GM19238 (cell line): ENCODE data around the gene TIPARP.
"Not testable (repeated sequence)": the region's sequence is repeated elsewhere in the genome, so short reads cannot be mapped to it uniquely, and the experiment has no call there.

Experiments
- DNase-seq: peaks from one replicate; pipeline ENCODE4 v3.0.0; 2011; ENCODE audit warnings: low spot score; ENCODE audit not compliant: insufficient read length

TIPARP gene

DNA sequence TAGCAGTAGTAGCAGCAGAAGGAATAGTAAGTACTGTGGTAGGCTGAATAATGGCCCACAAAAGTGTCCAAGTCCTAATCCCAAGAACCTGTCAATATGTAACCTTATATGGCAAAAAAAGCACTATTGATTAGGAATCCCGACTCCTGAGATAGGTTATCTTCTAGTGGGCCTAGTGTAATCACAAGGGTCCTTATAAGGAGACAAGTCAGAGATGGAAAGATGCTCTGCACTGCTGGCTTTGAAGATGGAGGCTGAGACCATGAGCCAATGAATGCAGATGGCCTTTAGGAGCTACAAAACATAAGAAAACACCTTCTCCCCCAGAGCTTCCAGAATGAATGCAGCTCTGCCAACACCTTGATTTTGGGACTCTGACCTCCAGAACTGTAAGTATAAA, 36.0 kb downstream of the TIPARP start:
- no peak for DNase-seq

DNA sequence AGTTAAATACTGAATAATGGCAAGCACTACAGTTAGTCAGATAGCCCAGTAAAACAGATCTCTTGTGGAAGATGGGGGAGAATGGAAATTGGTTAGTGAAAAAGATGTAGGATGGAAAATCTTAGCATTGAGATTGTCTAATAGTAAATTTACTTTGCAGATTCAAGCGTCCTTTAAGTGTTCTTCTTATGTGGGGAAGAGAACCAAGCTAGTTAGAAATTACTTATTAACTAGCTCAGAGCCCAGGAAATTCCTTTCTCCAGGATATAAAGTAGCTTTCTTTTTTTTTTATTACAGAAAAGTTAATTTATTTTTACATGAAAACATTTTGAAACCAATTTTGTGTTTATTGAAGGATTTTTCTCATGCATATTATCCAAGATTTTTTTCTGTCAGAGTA, 36.7 kb downstream of the TIPARP start:
- DNase-seq, result no peak

DNA sequence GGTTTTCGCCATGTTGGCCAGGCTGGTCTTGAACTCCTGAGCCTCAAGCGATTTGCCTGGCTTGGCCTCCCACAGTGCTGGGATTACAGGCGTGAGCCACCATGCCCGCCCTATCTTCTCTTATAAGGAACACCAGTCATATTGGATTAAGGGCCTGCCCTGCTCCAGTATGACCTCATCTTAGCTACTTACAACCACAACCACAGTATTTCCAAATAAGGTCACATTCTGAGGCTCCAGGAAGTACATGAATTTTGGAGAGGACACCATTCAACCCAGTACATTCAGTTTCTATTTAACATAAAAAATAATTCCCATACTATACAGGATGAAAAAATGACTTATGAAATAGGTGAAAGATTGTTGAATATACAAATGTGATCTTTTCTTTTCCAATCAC, 37.6 kb downstream of the TIPARP start:
- not testable (repeated sequence) for DNase-seq

DNA sequence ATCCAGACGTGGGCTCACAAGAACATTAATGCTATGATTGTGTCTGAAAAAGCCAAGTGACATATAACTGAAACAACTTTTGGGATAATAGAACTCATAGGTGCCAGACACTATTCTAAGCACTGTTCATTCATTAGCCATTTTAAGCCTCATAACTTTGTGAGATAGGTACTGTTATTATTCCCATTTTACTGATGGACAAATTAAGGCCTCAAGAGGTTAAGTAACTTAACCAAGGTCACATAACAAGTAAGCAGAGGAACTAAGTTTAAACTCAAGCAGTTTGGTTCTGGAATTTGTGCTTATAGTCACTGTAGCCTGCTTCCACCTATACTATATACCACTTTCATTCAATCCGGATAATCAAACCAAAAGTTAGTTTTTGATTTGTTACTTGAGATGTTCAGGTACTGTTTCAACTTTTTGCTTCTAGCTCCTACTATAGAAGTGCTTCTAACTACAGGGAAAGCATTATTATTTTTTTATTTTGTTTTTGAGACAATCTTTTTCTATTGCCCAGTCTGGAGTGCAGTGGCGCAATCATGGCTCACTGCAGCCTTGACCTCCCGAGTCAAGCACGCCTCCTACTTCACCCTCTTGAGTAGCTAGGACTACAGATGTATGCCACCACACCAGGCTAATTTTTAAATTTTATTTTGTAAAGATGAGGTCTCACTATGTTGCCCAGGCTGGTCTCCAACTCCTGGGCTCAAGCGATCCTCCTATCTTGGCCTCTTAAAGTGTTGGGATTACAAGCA, 41.9 kb downstream of the TIPARP start:
- DNase-seq, result no peak

DNA sequence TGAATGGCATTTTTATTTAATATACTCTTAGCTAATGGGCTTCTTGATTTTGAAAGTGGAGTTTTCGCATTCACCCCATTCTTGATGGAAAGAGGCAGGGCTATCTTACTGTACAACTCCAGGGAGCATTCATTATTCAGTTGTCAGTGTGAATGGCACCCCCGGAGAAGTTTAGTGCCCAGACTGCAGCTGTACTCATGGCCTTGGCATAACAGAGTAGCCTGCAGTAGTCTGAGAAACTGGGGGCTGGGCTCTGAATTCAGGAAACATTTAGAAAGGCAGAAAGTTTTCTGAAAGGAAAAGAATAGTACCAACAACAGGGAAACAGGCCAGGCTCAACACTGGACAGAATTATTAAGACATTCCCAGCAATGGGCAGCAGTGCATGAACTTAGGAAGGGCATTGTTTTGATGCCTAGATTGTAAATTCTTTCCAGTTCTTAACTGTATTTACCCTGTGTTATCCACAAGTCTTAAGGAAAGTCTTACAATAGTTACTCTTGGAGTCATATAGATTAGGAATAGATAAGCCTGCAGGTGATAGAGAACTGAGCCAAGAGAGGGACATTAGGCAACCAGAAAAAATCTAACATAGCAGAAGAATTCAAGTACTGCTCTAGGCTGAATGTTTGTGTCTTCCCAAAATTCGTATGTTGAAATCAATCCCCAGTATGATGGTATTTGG, 44.4 kb downstream of the TIPARP start:
- no peak for DNase-seq

DNA sequence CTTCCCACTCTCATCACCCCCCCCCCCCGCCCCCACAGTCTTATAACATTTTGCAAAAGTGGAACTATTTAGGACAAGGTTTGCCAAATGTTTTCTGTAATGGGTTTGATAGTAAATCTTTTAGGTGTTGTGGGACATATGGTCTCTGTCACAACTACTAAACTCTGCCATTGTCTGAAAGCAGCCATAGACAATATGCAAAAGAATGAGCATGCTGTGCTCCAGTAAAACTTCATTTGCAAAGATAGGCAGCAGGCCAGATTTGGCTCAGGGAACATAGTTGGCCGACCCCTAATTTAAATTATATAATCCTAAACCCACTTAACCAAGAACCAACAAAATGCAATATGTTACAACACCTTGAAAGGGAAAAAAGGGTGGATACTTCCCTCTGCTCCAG, 46.4 kb downstream of the TIPARP start:
- DNase-seq, result no peak

DNA sequence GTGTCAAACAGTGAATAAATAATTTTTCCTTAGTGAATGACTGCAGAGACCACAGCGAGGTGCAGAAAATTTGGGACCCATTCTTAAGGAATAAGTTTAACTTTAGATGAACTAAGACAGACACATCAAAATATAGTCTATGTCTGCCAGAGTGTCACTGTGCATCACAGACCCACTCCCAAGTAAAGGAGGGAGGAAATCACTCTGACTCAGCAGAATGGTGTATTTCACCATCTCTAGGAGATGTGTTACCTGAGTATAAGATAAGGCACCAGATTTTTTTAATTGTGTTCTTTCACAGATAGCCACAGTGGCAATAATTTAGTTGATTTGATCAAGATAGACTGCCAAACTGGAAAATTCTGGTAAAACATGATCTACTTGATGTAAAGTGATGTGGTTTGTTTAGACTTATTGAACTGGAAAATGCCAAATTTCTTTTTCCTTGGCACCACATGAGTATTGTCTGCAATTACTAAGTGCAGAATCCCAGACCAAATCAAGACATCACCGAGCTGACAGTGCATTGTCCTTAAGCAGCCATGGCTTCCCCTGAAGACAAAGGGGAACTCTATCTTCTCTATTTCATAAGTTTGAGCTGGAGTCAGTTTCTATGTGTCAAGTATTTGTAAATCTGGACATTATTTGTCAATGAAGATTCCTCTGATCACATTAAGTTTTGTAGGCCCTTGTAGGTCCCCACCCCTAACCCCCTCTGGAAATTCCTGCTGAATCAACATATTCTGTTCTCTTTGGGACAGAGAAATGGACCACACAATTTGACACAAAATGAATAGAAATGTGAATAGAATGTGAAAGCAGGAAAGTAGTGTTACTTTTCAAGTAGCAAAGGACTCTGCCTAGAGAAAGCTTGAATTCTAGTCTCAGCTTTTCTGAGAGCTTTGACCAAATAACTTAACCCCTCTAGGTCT, 47.6 kb downstream of the TIPARP start:
- DNase-seq, result no peak

DNA sequence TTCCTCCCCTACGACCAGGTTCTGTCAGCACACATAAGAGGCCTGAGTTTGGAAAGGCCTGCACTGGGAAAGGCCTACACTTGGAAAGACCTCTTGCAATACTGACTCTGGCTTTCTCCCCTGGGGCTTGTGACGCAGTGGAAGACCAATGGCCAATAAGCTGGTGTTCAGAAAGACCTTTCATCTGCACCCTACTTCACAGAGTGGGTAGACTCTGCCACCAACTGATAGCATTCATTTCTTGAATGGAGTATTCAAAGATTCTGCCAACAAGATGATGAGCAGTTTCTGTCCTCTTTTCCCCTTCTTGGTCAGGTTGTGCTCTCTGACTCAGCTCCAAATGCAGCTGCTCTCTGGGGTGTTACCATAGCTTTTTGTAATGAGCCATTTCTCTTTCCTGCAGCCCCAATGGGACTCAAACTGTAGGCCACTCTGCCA, 48.8 kb downstream of the TIPARP start:
- DNase-seq, result no peak

DNA sequence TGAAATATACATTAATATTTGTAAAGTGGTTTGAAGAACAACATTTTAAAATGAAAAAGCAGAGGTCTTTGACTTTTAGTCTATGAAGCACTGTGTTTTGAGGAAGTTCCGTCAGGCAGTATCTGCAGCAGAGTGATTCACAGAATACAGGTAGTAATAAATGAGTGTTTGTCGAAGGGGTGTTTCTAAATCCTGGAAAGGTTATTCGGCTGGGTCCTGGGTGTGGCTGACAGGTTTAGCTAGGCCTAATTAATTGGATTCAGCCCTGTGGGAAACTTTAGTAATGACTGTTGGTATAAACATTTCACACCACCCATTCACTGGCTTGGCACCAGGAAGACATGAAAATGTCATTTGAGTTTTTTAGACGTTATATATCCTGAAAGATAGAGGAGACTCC, 51.3 kb downstream of the TIPARP start:
- DNase-seq, result no peak

DNA sequence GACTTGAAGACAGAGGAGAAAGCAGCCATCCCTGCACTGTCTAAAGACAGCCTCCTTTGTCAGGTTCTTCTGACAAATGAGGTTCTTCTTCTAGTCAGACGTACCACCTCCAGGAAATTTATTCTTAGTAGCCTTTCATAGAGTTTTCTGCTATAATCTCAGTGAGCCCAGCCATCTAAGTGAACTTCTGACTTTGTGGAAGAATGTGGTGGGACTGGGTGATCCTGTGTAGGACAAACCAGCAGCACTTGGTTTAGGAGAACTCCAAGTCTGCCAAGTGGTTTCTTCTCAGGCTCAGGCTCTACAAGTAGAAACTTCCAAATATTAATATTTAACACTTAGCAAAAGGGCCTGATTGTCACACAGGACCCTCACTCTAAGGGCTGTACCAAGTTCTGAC, 52.1 kb downstream of the TIPARP start:
- no peak for DNase-seq

DNA sequence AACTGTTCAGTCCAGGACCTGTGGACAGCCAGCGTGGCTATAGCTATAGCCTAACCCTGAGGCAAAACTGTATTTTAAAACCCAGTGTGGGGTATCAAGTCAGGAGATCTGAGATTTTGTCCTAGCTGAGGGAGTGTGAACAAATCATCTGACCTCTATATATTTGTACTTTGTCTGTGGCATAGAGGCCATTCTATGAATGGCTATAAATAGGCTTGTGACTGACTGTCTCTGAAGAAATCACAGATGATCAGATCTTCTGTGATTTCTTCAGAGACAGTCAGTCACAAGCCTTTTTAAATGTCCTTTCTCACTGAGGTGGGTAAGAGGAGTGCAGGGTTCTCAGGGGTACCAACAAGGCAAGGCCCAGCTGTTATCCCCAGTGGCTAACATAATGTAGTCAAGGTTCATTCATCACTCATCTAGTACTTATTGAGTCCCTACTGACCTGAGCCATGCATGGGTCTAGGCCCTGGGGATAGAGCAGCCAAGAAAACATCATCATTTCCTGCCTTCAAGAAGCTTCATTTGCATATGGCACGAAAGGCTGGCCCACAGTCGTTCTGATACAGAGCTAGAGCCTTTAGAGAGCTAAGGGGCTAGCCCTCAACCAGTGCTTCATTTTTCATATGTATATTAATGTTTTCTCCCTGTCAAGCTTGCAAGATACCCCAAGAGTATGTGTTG, 53.3 kb downstream of the TIPARP start:
- DNase-seq, result no peak

DNA sequence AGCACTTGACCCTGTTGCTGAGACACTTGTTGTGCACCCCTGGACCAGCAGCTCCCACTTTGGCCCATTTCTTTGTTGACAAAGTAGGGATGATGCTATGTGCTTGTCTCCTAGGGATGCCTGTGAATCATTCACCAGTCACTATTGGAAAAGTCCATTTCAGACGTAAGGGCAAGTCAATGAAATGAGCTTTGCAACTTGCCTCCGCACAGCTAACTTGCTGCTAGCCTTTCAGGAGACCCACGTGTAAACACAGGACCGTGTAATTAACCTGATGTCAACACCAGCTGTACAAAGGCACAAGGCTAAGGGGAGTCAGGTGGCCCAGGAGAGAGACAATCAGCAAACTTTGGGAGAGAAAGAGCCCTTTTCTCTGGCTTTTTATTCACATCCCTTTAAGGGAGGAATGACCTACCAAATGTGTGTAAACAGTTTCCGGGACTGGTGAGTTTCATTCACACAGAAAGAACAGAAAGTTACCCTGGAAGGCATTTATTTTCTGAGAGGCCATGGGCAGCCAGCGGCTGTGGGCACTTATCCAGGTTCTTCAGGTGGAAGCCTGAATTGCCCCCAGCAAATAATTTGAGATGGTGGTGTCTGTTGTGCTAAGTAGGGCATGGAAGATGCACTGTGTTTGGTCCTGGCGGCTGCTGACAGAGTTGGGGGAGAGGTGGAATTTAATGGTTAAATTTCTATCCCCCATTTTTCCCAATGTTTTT, 54.0 kb downstream of the TIPARP start:
- no peak for DNase-seq

DNA sequence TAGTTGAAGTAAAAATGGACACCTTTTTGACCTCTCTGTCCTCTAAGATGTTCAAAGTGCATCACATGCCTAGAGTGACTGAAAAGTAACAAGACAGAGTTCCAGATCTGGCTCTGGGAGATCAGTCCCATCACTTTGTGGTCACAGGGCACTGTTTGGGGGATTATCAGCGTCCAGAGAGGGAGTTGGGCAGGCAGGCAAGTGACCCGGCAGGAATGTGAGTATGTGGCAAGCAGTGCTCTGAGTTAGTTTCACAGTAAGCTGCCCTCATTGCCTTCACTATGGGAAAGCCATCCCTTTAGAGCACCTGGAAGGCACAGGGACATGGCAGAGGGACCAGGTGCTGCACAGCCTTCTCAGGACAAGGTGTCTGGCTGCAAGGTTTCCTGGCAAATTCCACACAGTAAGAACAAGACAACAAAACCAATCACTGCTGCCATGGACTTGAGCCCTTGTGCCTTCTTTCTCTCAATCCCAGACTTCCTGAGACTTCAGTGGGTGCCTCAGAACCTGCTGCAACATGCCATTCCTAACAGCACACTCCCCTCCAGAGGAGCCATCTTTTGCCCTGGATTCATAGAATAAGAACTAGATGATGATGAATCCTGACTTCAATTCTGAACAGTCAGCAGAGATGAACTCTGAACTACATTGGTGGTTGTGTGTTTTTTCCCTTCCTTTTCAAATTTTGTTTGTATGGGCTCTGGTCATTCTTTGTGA, 55.2 kb downstream of the TIPARP start:
- no peak for DNase-seq

DNA sequence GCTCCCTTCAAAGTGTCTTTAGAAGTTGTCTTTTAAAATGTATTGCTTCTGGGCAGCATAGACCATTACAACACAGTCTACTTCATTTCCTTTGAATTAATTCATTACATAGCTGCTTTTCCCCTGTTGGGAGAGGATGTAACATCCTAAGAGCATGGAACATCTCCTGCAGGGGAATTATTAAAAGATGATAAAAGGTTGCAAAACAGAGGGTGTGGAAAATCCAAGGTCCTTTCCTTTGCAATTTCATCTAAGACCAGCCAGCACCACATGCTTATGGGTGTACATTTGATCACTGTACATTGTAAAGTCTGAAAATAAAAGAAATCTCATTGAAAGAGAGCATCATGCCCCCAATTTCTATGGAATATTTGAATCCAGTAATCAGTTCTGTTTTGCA, 57.4 kb downstream of the TIPARP start:
- DNase-seq, result no peak

DNA sequence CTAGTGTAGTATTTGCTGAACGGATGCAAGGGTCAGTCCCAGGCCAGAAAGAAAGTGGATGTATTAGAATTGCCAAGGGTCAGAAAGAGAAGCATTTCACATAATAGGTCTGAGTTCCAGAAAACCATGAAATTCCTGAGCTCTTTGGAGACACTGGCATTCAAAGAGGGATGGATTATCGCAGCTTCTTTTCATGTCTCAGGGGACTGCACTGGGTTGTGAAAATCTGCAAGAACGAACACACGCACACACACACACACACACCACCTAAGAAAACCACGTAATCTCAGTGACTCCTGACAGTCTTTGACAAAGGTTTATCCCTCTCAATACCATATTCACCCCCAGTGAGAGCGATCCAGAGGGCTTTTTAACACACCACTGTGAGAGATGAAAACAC, 57.9 kb downstream of the TIPARP start:
- DNase-seq, result no peak

DNA sequence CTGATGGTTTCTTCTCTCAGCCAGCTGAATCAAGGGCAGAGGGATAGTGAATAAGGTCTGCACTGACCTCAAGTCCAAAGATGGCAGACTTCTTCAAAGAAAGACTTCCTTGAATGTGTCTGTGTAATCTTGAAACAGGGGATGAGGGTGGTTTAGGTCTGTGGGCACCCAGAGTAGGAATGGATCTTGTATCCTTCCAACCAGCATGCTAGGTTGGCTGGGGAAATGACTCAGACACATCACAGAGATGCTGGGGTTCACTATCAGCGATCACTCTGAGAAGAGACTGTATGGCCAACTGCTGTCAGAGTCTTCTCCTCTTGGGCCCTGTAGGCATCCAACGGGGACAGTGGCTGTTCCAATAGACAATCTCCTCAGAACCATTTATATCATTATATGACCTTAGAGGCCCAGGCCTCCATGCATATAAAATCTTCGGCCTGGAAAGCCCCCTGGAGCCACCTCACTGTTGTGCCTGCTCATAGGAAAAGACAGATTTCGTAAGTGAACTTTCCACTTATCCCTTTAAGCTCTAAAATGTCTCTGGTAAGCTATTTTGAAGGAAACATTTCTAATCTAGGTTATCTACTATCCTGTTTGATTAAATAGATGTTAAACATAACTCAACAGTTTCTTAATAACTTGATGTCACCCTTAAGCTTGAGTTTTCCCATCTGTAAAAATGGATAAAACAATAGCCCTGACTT, 58.5 kb downstream of the TIPARP start:
- no peak for DNase-seq

DNA sequence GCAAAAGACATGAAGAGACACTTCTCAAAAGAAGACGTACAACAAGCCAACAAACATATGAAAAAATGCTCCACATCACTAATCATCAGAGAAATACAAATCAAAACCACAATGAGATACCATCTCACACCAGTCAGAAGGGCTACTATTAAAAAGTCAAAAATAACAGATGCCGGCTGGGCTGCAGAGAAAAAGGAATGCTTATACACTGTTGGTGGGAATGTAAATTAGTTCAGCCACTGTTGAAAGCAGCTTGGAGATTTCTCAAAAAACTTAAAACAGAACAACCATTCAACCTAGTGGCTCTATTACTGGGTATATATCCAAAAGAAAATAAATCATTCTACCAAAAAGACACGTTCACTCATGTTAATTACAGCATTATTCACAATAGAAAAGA, 60.3 kb downstream of the TIPARP start:
- DNase-seq, result not testable (repeated sequence)

DNA sequence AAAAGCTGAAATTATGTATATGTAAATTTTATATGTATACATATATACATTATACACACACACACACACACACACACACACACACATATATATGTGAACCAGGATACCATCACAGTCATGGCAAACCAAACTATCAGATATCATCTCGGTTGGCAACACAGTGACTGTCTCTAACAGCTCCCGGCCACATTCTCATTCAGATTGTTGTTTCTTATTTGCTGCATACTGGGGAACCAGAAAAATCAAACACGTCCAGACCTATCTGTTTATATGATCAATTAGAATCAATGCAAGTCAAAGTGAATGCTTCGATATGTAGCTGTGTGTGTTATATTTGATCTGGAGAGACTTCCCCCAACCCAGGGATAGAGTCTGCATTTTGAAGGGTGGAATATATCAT, 61.1 kb downstream of the TIPARP start:
- DNase-seq, result no peak

DNA sequence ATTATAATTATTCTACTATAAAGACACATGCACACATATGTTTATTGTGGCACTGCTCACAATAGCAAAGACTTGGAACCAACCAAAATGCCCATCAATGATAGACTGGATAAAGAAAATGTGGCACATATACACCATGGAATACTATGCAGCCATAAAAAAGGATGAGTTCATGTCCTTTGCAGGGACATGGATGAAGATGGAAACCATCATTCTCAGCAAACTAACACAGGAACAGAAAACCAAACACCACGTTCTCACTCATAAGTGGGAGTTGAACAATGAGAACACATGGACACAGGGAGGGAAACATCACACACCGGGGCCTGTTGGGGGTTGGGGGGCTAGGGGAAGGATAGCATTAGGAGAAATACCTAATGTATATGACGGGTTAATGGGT, 62.7 kb downstream of the TIPARP start:
- DNase-seq, result not testable (repeated sequence)
